ENCODE results near the gene E2F1.
A peak's percentile ranks its signal among the peaks of the same experiment; 100 is the strongest.
"Not testable (repeated sequence)": the region's sequence is repeated elsewhere in the genome, so short reads cannot be mapped to it uniquely, and the experiment has no call there.

The E2F1 gene

DNA sequence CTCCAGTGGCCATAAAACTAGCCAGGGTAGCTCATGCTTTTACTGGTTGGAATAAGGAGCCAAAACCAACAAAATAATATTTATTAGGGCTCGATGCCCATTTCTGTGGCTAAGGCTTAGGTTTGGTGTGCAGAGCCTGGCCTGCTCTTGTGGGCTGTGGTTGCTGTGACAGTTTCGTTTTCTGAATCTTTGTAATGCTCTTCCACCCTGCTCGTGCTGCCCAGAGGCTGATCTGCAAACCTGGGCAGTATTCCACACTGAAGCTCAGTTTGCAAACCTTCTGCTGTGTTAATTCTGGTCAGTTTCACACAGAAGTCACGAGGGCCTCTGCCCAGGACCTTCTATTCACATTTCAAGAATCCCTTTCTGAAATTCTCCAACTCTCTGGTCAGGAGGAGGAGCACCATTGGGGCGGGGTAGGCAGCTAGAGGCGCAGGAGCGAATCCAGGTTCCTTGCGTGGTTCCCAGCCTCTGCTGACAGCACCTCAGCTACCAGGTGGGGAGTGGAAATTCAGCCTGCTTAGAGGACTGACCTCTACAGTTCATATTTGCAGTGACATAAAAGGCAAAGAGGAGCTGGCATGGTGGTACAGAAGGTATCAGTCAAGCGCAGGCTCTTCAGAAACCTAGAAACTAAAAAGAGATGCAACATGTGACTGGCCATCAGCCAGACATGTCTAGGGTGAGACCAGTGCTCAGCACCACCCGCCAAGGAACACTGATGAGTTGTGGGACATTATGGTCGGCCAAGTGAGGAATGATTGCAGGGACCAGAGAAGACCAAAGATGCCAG, 38.4 kb downstream of the E2F1 start:
- peak; percentile 91 for FAIRE-seq
- DNase-seq (ENCODE audit: extremely low spot score, insufficient read length, low read depth) = peak; percentile 55

DNA sequence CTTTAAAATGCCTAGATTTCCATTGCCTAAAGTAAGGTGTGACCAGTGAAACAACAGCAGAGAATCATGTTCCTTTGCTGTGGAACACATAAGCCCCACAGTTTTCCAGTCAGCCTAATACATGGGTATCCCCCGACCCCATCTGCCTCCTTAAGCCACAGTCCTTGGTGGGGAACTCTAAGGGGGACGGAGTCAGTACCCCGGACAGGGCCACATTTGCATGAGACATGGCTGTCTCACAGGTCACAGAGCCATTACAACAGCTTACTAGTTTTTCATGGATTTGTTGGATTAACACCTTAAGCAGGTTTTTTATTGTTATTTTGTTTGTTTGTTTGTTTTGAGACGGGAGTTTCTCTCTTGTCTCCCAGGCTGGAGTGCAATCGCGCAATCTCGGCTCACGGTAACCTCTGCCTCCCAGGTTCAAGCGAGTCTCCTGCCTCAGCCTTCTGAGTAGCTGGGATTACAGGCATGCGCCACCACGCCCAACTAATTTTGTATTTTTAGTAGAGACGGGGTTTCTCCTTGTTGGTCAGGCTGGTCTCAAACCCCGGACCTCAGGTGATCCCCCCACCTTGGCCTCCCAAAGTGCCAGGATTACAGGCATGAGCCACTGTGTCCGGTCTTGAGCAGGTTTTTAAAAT, 39.1 kb downstream of the E2F1 start:
- not testable (repeated sequence) for DNase-seq (ENCODE audit: extremely low spot score, insufficient read length, low read depth); FAIRE-seq

DNA sequence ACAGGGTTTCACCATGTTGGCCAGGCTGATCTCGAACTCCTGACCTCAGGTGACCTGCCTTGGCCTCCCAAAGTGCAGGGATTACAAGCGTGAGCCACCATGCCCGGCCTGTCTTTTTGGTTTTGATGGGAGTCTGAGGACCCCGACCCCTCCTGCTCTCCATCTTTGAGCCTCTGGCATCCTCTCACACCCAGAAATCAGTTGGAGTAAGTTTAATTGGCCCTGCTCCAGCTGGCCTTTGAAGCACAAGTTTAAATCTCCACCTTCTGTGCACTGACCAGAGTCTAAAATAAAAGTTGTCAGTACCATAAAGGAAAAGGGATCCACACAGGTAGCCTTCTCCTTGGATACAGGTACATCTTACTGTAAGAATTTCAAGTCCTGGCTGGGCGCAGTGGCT, 40.0 kb downstream of the E2F1 start:
- FAIRE-seq (no peak), DNase-seq (ENCODE audit: extremely low spot score, insufficient read length, low read depth) (no peak)

DNA sequence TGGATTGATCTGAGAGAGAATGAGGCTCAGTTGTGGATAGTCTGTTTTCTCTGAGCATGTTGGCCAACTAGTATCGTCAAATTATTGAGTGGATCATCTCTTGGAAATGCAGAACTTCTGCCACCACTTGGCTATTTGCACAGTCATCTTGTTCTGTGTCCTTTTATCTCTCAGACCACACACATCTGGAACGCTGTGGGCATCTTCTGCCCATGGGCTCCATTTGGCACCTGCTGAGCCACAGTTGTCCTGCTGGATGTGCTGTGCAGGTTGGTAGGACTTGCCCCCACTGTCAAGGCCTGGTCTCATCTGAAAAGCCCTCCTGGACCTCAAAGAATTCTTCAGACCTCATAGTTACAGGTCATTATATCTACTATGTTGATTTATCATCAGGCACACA, 40.8 kb downstream of the E2F1 start:
- no peak for FAIRE-seq

DNA sequence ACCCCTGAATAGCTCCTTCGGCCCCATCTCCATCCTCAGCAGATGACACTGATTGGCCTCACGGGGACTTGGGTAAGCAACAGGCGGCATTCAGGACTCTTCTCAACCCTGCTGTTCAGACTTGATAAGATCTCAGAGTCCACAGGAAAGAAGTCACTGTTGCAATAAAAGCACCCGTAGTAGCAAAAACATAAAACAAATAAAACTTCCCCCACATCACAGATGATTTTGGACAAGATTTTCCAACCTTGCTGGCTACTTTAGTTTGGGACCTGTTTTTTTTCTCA, 41.2 kb downstream of the E2F1 start:
- no peak for DNase-seq (ENCODE audit: extremely low spot score, insufficient read length, low read depth)
- FAIRE-seq = no peak

More for the DNA sequence above, 40.8 kb downstream of the E2F1 start:
- no peak for DNase-seq (ENCODE audit: extremely low spot score, insufficient read length, low read depth)

DNA sequence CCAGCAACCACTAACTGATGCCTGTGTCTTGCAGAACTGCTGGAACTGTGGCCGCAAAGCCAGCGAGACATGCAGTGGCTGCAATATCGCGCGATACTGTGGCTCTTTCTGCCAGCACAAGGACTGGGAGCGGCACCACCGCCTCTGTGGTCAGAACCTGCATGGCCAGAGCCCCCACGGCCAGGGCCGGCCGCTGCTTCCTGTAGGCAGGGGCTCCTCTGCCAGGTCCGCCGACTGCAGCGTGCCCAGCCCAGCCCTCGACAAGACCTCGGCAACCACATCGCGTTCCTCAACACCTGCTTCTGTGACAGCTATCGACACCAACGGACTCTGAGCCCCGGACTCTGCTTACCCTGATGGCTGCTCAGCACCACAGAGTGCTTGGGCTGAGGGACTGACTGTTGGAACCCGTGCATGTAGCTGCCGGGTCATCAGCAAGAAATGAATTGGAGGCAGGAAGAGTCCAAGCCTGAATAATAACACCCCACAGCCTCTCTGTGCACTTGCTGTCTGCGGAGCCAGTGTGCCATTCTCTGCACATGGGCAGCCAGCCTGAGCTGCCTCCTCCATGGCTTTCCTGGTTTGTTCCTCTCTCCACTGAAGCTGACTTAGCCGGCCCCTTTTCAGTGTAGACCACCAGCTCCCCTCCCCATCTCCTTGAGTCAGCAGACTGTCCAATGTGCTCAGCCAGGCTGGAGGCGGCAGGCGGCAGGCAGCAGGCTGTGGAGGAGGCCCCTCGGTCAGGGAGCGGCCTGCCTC, 41.7 kb downstream of the E2F1 start:
- no peak for DNase-seq (ENCODE audit: extremely low spot score, insufficient read length, low read depth)
- FAIRE-seq = no peak

DNA sequence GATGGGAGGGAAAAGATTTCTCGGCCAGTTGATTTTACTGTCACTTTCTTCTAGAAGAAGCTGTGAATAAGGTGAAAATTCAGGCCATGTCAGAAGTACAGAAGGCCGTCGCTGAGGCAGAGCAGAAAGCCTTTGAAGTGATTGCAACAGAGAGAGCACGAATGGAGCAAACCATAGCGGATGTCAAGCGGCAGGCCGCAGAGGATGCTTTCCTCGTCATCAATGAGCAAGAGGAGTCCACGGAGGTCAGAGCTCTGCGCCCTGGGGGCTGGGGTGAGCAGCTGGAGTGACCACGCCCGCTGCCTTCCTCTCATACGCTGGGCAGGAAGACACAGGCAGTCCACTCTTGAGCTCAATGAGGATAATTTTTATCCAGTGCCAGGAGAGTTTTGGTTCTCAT, 45.9 kb downstream of the E2F1 start:
- no peak for DNase-seq (ENCODE audit: extremely low spot score, insufficient read length, low read depth)
- FAIRE-seq = no peak

DNA sequence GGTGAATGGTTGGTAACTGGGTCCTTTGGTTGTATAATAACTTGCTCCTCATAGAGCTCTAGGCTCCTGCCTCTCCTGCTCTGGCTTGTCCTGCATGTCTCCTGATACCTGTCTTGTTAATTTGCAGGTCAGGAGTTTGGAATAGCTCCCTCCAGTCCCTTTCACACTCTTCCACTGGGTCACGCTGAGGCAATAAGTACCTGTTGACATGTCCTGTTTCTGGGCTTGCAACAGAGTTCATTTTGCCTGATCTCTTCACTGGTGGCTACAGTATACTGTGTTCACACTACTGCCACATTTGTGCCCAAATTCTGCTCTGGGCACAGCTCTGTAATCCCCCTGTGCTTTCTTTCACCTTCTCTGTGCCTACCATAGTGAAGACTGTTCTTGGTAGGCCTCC, 49.4 kb downstream of the E2F1 start:
- FAIRE-seq (no peak), DNase-seq (ENCODE audit: extremely low spot score, insufficient read length, low read depth) (no peak)

DNA sequence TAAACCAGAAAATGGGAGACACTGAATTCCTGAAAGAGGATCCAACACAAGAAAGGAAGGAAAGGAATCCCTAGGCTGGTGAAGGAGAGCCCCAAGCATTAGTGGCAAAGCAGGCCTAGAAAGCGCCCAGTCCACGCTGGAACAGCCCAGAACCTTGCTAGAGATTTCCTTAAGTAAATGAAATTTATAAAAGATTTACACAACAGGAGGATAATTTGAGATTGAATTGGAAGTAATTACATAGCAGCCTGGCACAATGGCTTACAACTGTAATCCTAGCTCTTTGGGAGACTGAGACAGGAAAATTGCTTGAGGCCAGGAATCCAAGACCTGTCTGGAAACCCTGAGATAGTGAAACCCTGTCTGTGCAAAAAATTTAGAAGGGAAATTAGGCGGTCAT, 50.8 kb downstream of the E2F1 start:
- FAIRE-seq (no peak), DNase-seq (ENCODE audit: extremely low spot score, insufficient read length, low read depth) (no peak)

DNA sequence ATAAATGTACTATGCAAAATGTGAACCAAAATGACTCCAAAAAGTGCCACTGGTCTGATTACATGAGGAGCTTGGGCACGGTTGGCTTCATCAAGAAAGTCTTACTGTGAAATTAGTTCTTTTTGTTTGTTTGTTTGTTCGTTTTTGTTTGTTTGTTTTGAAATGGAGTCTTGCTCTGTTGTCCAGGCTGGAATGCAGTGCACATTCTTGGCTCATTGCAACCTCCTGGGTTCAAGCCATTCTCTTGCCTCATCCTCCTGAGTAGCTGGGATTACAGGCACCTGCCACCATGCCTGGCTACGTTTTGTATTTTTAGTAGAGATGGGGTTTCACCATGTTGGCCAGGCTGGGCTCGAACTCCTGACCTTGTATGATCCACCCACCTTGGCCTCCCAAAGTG, 54.3 kb downstream of the E2F1 start:
- FAIRE-seq; DNase-seq (ENCODE audit: extremely low spot score, insufficient read length, low read depth): not testable (repeated sequence)

DNA sequence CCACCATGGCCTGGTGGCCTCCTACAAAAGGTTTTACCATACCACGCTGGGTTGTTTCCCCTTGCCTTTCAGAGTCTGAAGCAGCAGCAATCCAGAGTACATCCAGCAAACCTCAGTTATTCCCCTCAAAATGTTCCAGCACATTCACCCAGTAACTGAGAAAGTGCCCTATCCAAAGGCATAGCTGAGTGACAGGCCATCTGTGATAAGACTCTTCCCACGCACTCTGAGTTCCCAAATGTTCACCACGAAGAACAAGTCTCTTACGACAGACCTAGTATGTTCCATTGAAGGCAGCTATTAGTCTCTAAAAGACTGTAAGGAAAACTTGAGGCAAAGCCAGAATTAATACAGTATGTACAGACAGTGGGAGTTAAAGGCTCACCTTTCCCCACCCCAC, 55.7 kb downstream of the E2F1 start:
- FAIRE-seq (no peak), DNase-seq (ENCODE audit: extremely low spot score, insufficient read length, low read depth) (no peak)

DNA sequence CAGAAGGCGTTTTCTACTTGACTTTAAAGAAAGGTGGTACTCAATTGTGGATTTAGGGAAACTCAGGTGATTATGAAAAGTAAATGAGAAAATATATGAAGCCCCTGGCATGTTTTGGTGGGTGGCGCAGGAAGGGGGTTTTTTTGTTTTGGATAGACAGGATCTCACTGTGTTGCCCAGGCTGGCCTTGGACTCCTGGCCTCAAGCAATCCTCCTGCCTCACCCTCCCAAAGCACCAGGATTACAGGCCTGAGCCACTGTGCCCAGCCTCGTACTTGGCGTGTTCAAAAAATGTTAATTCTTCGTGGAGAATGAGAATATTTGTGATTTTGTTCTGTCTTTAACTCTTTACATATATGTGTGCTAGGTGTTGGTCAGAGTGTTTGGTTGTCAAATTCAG, 56.2 kb downstream of the E2F1 start:
- DNase-seq (ENCODE audit: extremely low spot score, insufficient read length, low read depth) (no peak), FAIRE-seq (no peak)

DNA sequence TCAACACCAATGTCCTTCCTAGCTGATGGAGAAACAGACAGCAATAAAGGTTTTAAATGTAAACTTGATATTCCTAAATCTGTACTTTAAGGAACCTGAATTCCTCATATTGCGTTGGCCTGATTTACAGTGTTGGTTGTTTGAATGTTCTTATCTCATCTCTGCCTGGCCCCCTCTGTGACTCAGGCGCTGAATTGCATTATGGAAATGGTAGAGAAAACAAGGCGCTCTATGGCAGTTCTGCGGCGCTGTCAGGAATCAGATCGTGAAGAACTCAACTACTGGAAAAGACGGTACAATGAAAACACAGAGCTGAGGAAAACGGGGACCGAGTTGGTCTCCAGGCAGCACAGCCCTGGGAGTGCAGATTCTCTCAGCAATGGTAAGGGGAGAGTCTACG, 56.7 kb downstream of the E2F1 start:
- FAIRE-seq (no peak), DNase-seq (ENCODE audit: extremely low spot score, insufficient read length, low read depth) (no peak)

DNA sequence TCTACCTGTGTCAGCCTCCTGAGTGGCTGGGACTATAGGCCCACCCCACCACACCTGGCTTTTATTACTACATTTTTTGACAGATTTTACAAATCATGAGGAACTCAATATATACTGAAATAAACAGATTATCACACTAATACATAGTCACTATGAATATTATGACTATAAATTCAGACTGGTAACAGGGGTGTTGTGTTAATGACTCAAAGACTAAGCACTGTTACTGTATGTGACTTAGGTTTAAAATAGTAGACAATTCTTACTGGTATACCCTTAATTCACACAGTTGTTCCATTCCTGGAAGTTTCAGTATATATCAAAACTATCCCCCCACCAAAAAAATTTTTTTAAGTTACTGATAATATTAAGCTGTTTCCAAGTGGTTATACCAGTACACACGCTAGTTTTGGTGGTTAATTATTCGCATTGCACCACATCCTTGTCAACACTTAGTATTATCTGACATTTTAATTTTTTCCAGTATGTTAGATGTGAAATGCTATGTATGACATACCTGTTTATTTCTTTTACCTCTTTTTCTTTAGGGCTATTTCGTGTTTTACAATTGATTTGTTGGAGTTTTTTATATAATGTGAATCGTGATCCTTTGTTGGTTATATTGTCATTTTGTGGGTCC, 58.5 kb downstream of the E2F1 start:
- FAIRE-seq = no peak
- DNase-seq (ENCODE audit: extremely low spot score, insufficient read length, low read depth) = no peak

DNA sequence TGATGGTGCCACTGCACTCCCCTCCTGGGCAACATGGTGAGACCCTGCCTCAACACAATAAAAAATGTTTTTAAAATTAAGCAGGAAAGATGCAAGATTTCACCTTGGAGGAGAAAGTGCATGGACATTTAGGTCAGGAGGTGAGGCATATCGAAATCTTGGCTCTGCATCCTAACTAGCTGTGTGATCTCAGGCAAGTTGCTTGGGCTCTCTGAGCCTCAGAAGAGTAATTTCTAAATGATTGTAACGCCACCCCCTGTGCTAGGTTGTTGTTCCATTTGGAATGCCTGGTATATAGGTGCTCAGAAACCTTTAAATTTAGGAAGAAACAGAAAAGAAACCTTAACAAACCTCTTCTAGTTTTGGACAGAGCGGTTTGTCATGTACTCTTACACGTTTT, 60.0 kb downstream of the E2F1 start:
- DNase-seq (ENCODE audit: extremely low spot score, insufficient read length, low read depth) (no peak), FAIRE-seq (no peak)

Data from GM18507 (cell line).